Adrenal gland (tissue), 5 donors: ENCODE data around the gene WDR6.
A peak's percentile ranks its signal among the peaks of the same experiment; 100 is the strongest.

Source experiments
- POLR2A ChIP-seq, 2 donors: fragments of 450-650 bp; IDR thresholded peaks; one replicate each; pipeline ENCODE4 v1.6.1; 2017; ENCODE audit warnings: antibody characterized with exemption in 2 of 2, mild to moderate bottlenecking in 2 of 2, moderate library complexity in 1 of 2
- TF ChIP-seq, protein P1 (sequence below), 6 experiments: fragments of 450-650 bp in 4 of 6; fragments of 200-600 bp in 2 of 6; sonication (generic) in 1 of 6; IDR thresholded peaks; 1 replicate in 5 of 6; 2 replicates in 1 of 6; pipeline versions ENCODE4 v1.5.1 to v1.8.0; 2016 to 2021; ENCODE audit warnings: antibody characterized with exemption in 6 of 6, mild to moderate bottlenecking in 2 of 6, moderate library complexity in 1 of 6
- donor health status: DM: no; HTN: no; CAD: no.

DNA sequence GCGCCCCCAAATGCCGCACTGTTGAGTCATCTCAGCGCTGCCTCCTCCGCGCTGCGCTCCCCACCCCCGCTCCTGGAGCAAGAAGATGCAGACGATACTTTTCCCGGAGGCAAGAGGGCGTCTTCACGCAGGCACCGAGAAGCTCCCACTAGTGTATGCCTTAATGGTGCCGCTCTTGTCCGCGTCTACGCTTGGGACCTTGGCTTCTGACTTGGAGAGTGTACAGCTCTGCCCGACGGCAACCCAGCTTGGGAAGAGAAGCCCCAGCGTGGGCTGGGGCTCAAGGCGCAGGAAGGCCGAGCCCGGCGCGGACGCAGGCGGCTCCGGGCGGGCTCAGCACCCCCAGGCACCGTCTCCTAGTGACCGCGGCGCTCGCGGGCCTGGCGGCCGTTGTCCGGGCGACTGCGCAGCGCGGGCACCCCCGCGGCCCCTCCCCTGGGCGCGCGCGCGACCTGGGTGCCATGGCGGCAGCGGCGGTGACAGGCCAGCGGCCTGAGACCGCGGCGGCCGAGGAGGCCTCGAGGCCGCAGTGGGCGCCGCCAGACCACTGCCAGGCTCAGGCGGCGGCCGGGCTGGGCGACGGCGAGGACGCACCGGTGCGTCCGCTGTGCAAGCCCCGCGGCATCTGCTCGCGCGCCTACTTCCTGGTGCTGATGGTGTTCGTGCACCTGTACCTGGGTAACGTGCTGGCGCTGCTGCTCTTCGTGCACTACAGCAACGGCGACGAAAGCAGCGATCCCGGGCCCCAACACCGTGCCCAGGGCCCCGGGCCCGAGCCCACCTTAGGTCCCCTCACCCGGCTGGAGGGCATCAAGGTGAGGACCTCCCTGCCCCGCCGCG, 17.2 kb upstream of the WDR6 start, which contains the start of gene P4HTM:
- TF ChIP-seq, protein P1, sequence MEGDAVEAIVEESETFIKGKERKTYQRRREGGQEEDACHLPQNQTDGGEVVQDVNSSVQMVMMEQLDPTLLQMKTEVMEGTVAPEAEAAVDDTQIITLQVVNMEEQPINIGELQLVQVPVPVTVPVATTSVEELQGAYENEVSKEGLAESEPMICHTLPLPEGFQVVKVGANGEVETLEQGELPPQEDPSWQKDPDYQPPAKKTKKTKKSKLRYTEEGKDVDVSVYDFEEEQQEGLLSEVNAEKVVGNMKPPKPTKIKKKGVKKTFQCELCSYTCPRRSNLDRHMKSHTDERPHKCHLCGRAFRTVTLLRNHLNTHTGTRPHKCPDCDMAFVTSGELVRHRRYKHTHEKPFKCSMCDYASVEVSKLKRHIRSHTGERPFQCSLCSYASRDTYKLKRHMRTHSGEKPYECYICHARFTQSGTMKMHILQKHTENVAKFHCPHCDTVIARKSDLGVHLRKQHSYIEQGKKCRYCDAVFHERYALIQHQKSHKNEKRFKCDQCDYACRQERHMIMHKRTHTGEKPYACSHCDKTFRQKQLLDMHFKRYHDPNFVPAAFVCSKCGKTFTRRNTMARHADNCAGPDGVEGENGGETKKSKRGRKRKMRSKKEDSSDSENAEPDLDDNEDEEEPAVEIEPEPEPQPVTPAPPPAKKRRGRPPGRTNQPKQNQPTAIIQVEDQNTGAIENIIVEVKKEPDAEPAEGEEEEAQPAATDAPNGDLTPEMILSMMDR (IDR thresholded peaks at IDR 0.05) = peak in 5 of 6 experiments; percentile 24 to 37 (median 30)
- peak; percentile 57 to 91 for TF ChIP-seq POLR2A (IDR thresholded peaks at IDR 0.05)
